ENCODE data around the gene WRAP73.
A peak's percentile ranks its signal among the peaks of the same experiment; 100 is the strongest.
"Not testable (repeated sequence)": the region's sequence is repeated elsewhere in the genome, so short reads cannot be mapped to it uniquely, and the experiment has no call there.

GRCh38 chr1:3621151-3621671, 28.7 kb downstream of the WRAP73 start:
- not testable (repeated sequence) for TF ChIP-seq EP300 (IDR thresholded peaks at IDR 0.05)
- TF ChIP-seq CTCF (IDR thresholded peaks at IDR 0.05), result peak in 1 of 2 donors; percentile 72
